ENCODE measurements around the gene SLC22A12.

Gene SLC22A12

GRCh38 chr11:64609436-64610047 is 18.5 kb downstream of the SLC22A12 start:
- Histone ChIP-seq H3K27ac (ENCODE audit: low read length) (no peak overlapping the region), H3K4me1 (ENCODE audit: control insufficient read depth in 1 of 2, insufficient read depth in 2 of 2, low read length in 2 of 2) (no peaks in the 10 kb centered on the region), H3K27me3 (ENCODE audit: low read depth, low read length) (no peaks in the 10 kb centered on the region), H3K36me3 (ENCODE audit: control insufficient read depth in 1 of 2, insufficient read depth in 2 of 2, low read length in 2 of 2) (no peaks in the 10 kb centered on the region), H3K4me3 (ENCODE audit: low read depth in 1 of 2, low read length in 2 of 2) (no peak overlapping the region), H3K9me3 (ENCODE audit: control insufficient read depth in 1 of 2, low read length in 2 of 2) (no peaks in the 10 kb centered on the region)

GRCh38 chr11:64610596-64610995 is 19.6 kb downstream of the SLC22A12 start:
- H3K36me3 ChIP-seq (ENCODE audit: control insufficient read depth in 1 of 2, insufficient read depth in 2 of 2, low read length in 2 of 2), result no peaks in the 10 kb centered on the region
- H3K4me1 ChIP-seq (ENCODE audit: control insufficient read depth in 1 of 2, insufficient read depth in 2 of 2, low read length in 2 of 2), result no peaks in the 10 kb centered on the region
- H3K9me3 ChIP-seq (ENCODE audit: control insufficient read depth in 1 of 2, low read length in 2 of 2), result no peaks in the 10 kb centered on the region
- H3K27me3 ChIP-seq (ENCODE audit: low read depth, low read length), result no peaks in the 10 kb centered on the region
- H3K4me3 ChIP-seq (ENCODE audit: low read depth in 1 of 2, low read length in 2 of 2), result no peak overlapping the region
- H3K27ac ChIP-seq (ENCODE audit: low read length), result no peak overlapping the region

- Histone ChIP-seq H3K36me3 (ENCODE audit: control insufficient read depth in 1 of 2, insufficient read depth in 2 of 2, low read length in 2 of 2) (no peaks in the 10 kb centered on the region), H3K27me3 (ENCODE audit: low read depth, low read length) (no peaks in the 10 kb centered on the region), H3K4me1 (ENCODE audit: control insufficient read depth in 1 of 2, insufficient read depth in 2 of 2, low read length in 2 of 2) (no peaks in the 10 kb centered on the region), H3K9me3 (ENCODE audit: control insufficient read depth in 1 of 2, low read length in 2 of 2) (no peaks in the 10 kb centered on the region), H3K27ac (ENCODE audit: low read length) (no peak overlapping the region), H3K4me3 (ENCODE audit: low read depth in 1 of 2, low read length in 2 of 2) (no peak overlapping the region)
Measured at GRCh38 chr11:64611176-64611575, 20.2 kb downstream of the SLC22A12 start.

- H3K9me3 ChIP-seq (ENCODE audit: control insufficient read depth in 1 of 2, low read length in 2 of 2), result no peaks in the 10 kb centered on the region
- no peaks in the 10 kb centered on the region for H3K36me3 ChIP-seq (ENCODE audit: control insufficient read depth in 1 of 2, insufficient read depth in 2 of 2, low read length in 2 of 2)
- no peaks in the 10 kb centered on the region for H3K27me3 ChIP-seq (ENCODE audit: low read depth, low read length)
- no peaks in the 10 kb centered on the region for H3K4me1 ChIP-seq (ENCODE audit: control insufficient read depth in 1 of 2, insufficient read depth in 2 of 2, low read length in 2 of 2)
- H3K27ac ChIP-seq (ENCODE audit: low read length), result no peak overlapping the region
- H3K4me3 ChIP-seq (ENCODE audit: low read depth in 1 of 2, low read length in 2 of 2), result no peak overlapping the region
Measured at GRCh38 chr11:64611869-64612646, 21.0 kb downstream of the SLC22A12 start.

- Histone ChIP-seq H3K27ac (ENCODE audit: low read length) (no peak overlapping the region), H3K27me3 (ENCODE audit: low read depth, low read length) (no peaks in the 10 kb centered on the region), H3K4me1 (ENCODE audit: control insufficient read depth in 1 of 2, insufficient read depth in 2 of 2, low read length in 2 of 2) (no peaks in the 10 kb centered on the region)
Measured at GRCh38 chr11:64613648-64614047, 22.6 kb downstream of the SLC22A12 start.

GRCh38 chr11:64614917-64615316 is 23.9 kb downstream of the SLC22A12 start:
- Histone ChIP-seq H3K4me3 (ENCODE audit: low read depth in 1 of 2, low read length in 2 of 2) (no peak overlapping the region), H3K9me3 (ENCODE audit: control insufficient read depth in 1 of 2, low read length in 2 of 2) (no peaks in the 10 kb centered on the region), H3K27me3 (ENCODE audit: low read depth, low read length) (no peaks in the 10 kb centered on the region), H3K36me3 (ENCODE audit: control insufficient read depth in 1 of 2, insufficient read depth in 2 of 2, low read length in 2 of 2) (no peaks in the 10 kb centered on the region), H3K27ac (ENCODE audit: low read length) (no peak overlapping the region), H3K4me1 (ENCODE audit: control insufficient read depth in 1 of 2, insufficient read depth in 2 of 2, low read length in 2 of 2) (peaks cover 0 to 3% of the 10 kb centered on the region in 2 donors)

More at GRCh38 chr11:64613648-64614047, 22.6 kb downstream of the SLC22A12 start:
- Histone ChIP-seq H3K9me3 (ENCODE audit: control insufficient read depth in 1 of 2, low read length in 2 of 2) (no peaks in the 10 kb centered on the region), H3K4me3 (ENCODE audit: low read depth in 1 of 2, low read length in 2 of 2) (no peak overlapping the region), H3K36me3 (ENCODE audit: control insufficient read depth in 1 of 2, insufficient read depth in 2 of 2, low read length in 2 of 2) (no peaks in the 10 kb centered on the region)

GRCh38 chr11:64616817-64617216 is 25.8 kb downstream of the SLC22A12 start:
- peaks cover 6 to 8% of the 10 kb centered on the region in 2 donors for H3K4me1 ChIP-seq (ENCODE audit: control insufficient read depth in 1 of 2, insufficient read depth in 2 of 2, low read length in 2 of 2)
- no peak overlapping the region for H3K4me3 ChIP-seq (ENCODE audit: low read depth in 1 of 2, low read length in 2 of 2)
- no peaks in the 10 kb centered on the region for H3K27me3 ChIP-seq (ENCODE audit: low read depth, low read length)
- no peak overlapping the region for H3K27ac ChIP-seq (ENCODE audit: low read length)
- H3K36me3 ChIP-seq (ENCODE audit: control insufficient read depth in 1 of 2, insufficient read depth in 2 of 2, low read length in 2 of 2), result no peaks in the 10 kb centered on the region
- H3K9me3 ChIP-seq (ENCODE audit: control insufficient read depth in 1 of 2, low read length in 2 of 2), result no peaks in the 10 kb centered on the region

- Histone ChIP-seq H3K36me3 (ENCODE audit: control insufficient read depth in 1 of 2, insufficient read depth in 2 of 2, low read length in 2 of 2) (no peaks in the 10 kb centered on the region), H3K4me1 (ENCODE audit: control insufficient read depth in 1 of 2, insufficient read depth in 2 of 2, low read length in 2 of 2) (peaks cover 6 to 8% of the 10 kb centered on the region in 2 donors), H3K4me3 (ENCODE audit: low read depth in 1 of 2, low read length in 2 of 2) (no peak overlapping the region), H3K9me3 (ENCODE audit: control insufficient read depth in 1 of 2, low read length in 2 of 2) (no peaks in the 10 kb centered on the region), H3K27me3 (ENCODE audit: low read depth, low read length) (no peaks in the 10 kb centered on the region), H3K27ac (ENCODE audit: low read length) (no peak overlapping the region)
Measured at GRCh38 chr11:64619196-64619595, 28.2 kb downstream of the SLC22A12 start.

- no peaks in the 10 kb centered on the region for H3K9me3 ChIP-seq (ENCODE audit: control insufficient read depth in 1 of 2, low read length in 2 of 2)
- H3K4me1 ChIP-seq (ENCODE audit: control insufficient read depth in 1 of 2, insufficient read depth in 2 of 2, low read length in 2 of 2), result peaks cover 6 to 8% of the 10 kb centered on the region in 2 donors
- H3K27ac ChIP-seq (ENCODE audit: low read length), result no peak overlapping the region
Measured at GRCh38 chr11:64619811-64620380, 28.9 kb downstream of the SLC22A12 start.

GRCh38 chr11:64620381-64620971 is 29.5 kb downstream of the SLC22A12 start:
- Histone ChIP-seq H3K36me3 (ENCODE audit: control insufficient read depth in 1 of 2, insufficient read depth in 2 of 2, low read length in 2 of 2) (no peaks in the 10 kb centered on the region), H3K27ac (ENCODE audit: low read length) (no peak overlapping the region), H3K9me3 (ENCODE audit: control insufficient read depth in 1 of 2, low read length in 2 of 2) (no peaks in the 10 kb centered on the region), H3K4me3 (ENCODE audit: low read depth in 1 of 2, low read length in 2 of 2) (no peak overlapping the region), H3K4me1 (ENCODE audit: control insufficient read depth in 1 of 2, insufficient read depth in 2 of 2, low read length in 2 of 2) (peaks cover 6 to 8% of the 10 kb centered on the region in 2 donors), H3K27me3 (ENCODE audit: low read depth, low read length) (no peaks in the 10 kb centered on the region)

More at GRCh38 chr11:64619811-64620380, 28.9 kb downstream of the SLC22A12 start:
- Histone ChIP-seq H3K27me3 (ENCODE audit: low read depth, low read length) (no peaks in the 10 kb centered on the region), H3K36me3 (ENCODE audit: control insufficient read depth in 1 of 2, insufficient read depth in 2 of 2, low read length in 2 of 2) (no peaks in the 10 kb centered on the region), H3K4me3 (ENCODE audit: low read depth in 1 of 2, low read length in 2 of 2) (no peak overlapping the region)

GRCh38 chr11:64621283-64622019 is 30.4 kb downstream of the SLC22A12 start:
- Histone ChIP-seq H3K36me3 (ENCODE audit: control insufficient read depth in 1 of 2, insufficient read depth in 2 of 2, low read length in 2 of 2) (no peaks in the 10 kb centered on the region), H3K4me3 (ENCODE audit: low read depth in 1 of 2, low read length in 2 of 2) (no peak overlapping the region), H3K27ac (ENCODE audit: low read length) (no peak overlapping the region), H3K9me3 (ENCODE audit: control insufficient read depth in 1 of 2, low read length in 2 of 2) (no peaks in the 10 kb centered on the region), H3K27me3 (ENCODE audit: low read depth, low read length) (no peaks in the 10 kb centered on the region), H3K4me1 (ENCODE audit: control insufficient read depth in 1 of 2, insufficient read depth in 2 of 2, low read length in 2 of 2) (peaks cover 6 to 8% of the 10 kb centered on the region in 2 donors)
